ENCODE measurements around the gene UAP1L1. TPM values are rescaled to one million over a fixed set of nuclear protein-coding genes. Genes with fewer than 3 reads are reported as not detected.

Gene UAP1L1
- total RNA-seq, 4 donors from 2014 or later: 6.6 to 13.7 (median 7.9) TPM

DNA sequence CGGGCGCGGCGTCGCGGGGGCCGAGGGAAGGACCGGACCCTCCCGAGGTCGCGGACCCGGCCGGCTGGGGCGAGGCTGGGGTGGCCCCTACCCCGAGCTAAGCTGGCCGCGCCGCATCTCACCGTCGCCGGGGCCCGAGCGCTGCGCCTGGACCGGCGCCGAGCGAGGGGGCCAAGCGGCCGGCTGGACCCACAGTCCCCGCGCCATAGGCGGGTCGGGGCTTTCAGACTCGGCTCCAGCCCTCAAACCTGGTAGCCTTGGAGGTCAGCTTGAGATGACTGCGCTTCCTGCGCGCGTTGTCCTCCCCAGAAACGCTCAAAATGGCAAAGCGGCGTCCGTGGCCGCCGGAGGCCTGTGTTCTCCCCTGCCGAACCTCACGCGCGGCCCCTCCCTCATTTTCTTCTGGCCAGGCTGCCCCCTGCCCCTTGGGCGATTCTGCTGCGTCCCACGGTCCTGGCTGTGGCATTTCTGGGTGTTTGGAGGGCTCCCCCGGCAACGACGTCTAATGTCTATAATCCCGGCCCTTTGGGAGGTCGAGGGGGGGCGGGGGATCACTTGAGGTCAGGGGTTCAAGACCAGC, 52.9 kb downstream of the UAP1L1 start:
- intact Hi-C loops (cut with DNase I; ENCODE audit: low total_unique reads): no loop called here
- no peak for DNase-seq (ENCODE audit: low spot score in 2 of 2)
- H3K4me3 ChIP-seq (ENCODE audit: low read depth, poor library complexity, severe bottlenecking): peak overlapping the region; percentile 55
- TF ChIP-seq, protein P1, sequence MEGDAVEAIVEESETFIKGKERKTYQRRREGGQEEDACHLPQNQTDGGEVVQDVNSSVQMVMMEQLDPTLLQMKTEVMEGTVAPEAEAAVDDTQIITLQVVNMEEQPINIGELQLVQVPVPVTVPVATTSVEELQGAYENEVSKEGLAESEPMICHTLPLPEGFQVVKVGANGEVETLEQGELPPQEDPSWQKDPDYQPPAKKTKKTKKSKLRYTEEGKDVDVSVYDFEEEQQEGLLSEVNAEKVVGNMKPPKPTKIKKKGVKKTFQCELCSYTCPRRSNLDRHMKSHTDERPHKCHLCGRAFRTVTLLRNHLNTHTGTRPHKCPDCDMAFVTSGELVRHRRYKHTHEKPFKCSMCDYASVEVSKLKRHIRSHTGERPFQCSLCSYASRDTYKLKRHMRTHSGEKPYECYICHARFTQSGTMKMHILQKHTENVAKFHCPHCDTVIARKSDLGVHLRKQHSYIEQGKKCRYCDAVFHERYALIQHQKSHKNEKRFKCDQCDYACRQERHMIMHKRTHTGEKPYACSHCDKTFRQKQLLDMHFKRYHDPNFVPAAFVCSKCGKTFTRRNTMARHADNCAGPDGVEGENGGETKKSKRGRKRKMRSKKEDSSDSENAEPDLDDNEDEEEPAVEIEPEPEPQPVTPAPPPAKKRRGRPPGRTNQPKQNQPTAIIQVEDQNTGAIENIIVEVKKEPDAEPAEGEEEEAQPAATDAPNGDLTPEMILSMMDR (IDR thresholded peaks at IDR 0.05): no peak
- TF ChIP-seq POLR2A (IDR thresholded peaks at IDR 0.05): no peak
- 12 to 18% methylated on average over 18 to 37 of the region's 58 CpGs for WGBS, 2 donors

Other genes with a start within 250 kb of the UAP1L1 start
- gene AJM1, start 235.0 kb upstream of the UAP1L1 start, total RNA-seq: 1 to 10 TPM; 1.4 to 2.9 (median 1.6) TPM
- gene PHPT1, start 228.1 kb upstream of the UAP1L1 start, total RNA-seq: 10 to 100 TPM; 22.0 to 60.4 (median 48.7) TPM
- gene MAMDC4, start 225.2 kb upstream of the UAP1L1 start, total RNA-seq: 1 to 10 TPM in 3 of 4 donors, under 1 TPM in 1; 0.89 to 1.4 (median 1.4) TPM
- 100 to 1,000 TPM; 354 to 399 (median 376) TPM for gene EDF1, start 211.2 kb upstream of the UAP1L1 start, total RNA-seq
- gene TRAF2, start 191.0 kb upstream of the UAP1L1 start, total RNA-seq: 10 to 100 TPM; 13.2 to 16.7 (median 15.8) TPM
- 100 to 1,000 TPM; 145 to 182 (median 154) TPM for gene FBXW5, start 132.8 kb upstream of the UAP1L1 start, total RNA-seq
- gene C8G, start 132.3 kb upstream of the UAP1L1 start, total RNA-seq: not detected
- not detected for gene LCN12, start 125.2 kb upstream of the UAP1L1 start, total RNA-seq
- 10 to 100 TPM in 3 of 4 donors, 1 to 10 TPM in 1; 9.7 to 75.3 (median 14.8) TPM for gene PTGDS, start 100.0 kb upstream of the UAP1L1 start, total RNA-seq
- gene LCNL1, start 94.5 kb upstream of the UAP1L1 start, total RNA-seq: under 1 TPM in 2 of 4 donors, not detected in 2; 0.36 to 0.37 TPM
- 10 to 100 TPM; 38.7 to 75.8 (median 58.2) TPM for gene PAXX, start 85.1 kb upstream of the UAP1L1 start, total RNA-seq
- 100 to 1,000 TPM; 114 to 328 (median 163) TPM for gene CLIC3, start 80.9 kb upstream of the UAP1L1 start, total RNA-seq
- gene ABCA2, start 49.3 kb upstream of the UAP1L1 start, total RNA-seq: 10 to 100 TPM; 18.2 to 27.6 (median 23.7) TPM
- under 1 TPM in 2 of 4 donors, not detected in 2; 0.22 to 0.39 TPM for gene FUT7, start 45.4 kb upstream of the UAP1L1 start, total RNA-seq
- gene NPDC1, start 31.3 kb upstream of the UAP1L1 start, total RNA-seq: 10 to 100 TPM; 29.1 to 63.9 (median 56.1) TPM
- 10 to 100 TPM; 10.1 to 14.7 (median 12.1) TPM for gene ENTPD2, start 23.5 kb upstream of the UAP1L1 start, total RNA-seq
- 10 to 100 TPM in 2 of 4 donors, 1 to 10 TPM in 2; 5.7 to 25.6 (median 13.7) TPM for gene SAPCD2, start 7.0 kb upstream of the UAP1L1 start, total RNA-seq
- gene MAN1B1, start 9.5 kb downstream of the UAP1L1 start, total RNA-seq: 10 to 100 TPM; 57.7 to 81.0 (median 61.8) TPM
- gene DPP7, start 37.2 kb downstream of the UAP1L1 start, total RNA-seq: 100 to 1,000 TPM; 123 to 144 (median 138) TPM
- 1 to 10 TPM in 1 of 4 donors, under 1 TPM in 2, not detected in 1; 0.10 to 2.4 (median 0.49) TPM for gene GRIN1, start 61.6 kb downstream of the UAP1L1 start, total RNA-seq
- gene LRRC26, start 92.5 kb downstream of the UAP1L1 start, total RNA-seq: 10 to 100 TPM in 3 of 4 donors, 1 to 10 TPM in 1; 4.1 to 29.0 (median 21.3) TPM
- gene TMEM210, start 94.5 kb downstream of the UAP1L1 start, total RNA-seq: not detected
- gene ANAPC2, start 111.0 kb downstream of the UAP1L1 start, total RNA-seq: 10 to 100 TPM; 26.2 to 69.3 (median 30.5) TPM
- 100 to 1,000 TPM in 2 of 4 donors, 10 to 100 TPM in 2; 79.2 to 112 (median 93.1) TPM for gene SSNA1, start 111.2 kb downstream of the UAP1L1 start, total RNA-seq
- gene TPRN, start 123.2 kb downstream of the UAP1L1 start, total RNA-seq: 10 to 100 TPM; 27.6 to 34.2 (median 29.1) TPM
- 10 to 100 TPM; 45.7 to 60.7 (median 49.4) TPM for gene TMEM203, start 128.1 kb downstream of the UAP1L1 start, total RNA-seq
- gene NDOR1, start 128.2 kb downstream of the UAP1L1 start, total RNA-seq: 10 to 100 TPM in 3 of 4 donors, 1 to 10 TPM in 1; 8.1 to 18.6 (median 11.6) TPM
- 10 to 100 TPM in 1 of 4 donors, 1 to 10 TPM in 3; 3.7 to 10.2 (median 5.5) TPM for gene RNF208, start 144.7 kb downstream of the UAP1L1 start, total RNA-seq
- gene CYSRT1, start 147.7 kb downstream of the UAP1L1 start, total RNA-seq: 100 to 1,000 TPM in 1 of 4 donors, 10 to 100 TPM in 3; 40.2 to 119 (median 67.6) TPM
- gene RNF224, start 150.0 kb downstream of the UAP1L1 start, total RNA-seq: 1 to 10 TPM in 2 of 4 donors, under 1 TPM in 1, not detected in 1; 0.25 to 3.2 (median 2.4) TPM
- 1 to 10 TPM in 1 of 4 donors, not detected in 3; 1.6 TPM for gene SLC34A3, start 153.4 kb downstream of the UAP1L1 start, total RNA-seq
- 100 to 1,000 TPM; 317 to 604 (median 408) TPM for gene TUBB4B, start 163.8 kb downstream of the UAP1L1 start, total RNA-seq
- gene STPG3, start 173.8 kb downstream of the UAP1L1 start, total RNA-seq: not detected
- gene NELFB, start 177.8 kb downstream of the UAP1L1 start, total RNA-seq: 10 to 100 TPM; 40.7 to 52.7 (median 49.9) TPM
- 1 to 10 TPM; 4.9 to 7.4 (median 5.6) TPM for gene TOR4A, start 200.2 kb downstream of the UAP1L1 start, total RNA-seq
- gene NRARP, start 224.8 kb downstream of the UAP1L1 start, total RNA-seq: 10 to 100 TPM; 28.5 to 49.2 (median 41.0) TPM